Measurements from ENCODE around the gene GAS7.

Gene GAS7

DNA sequence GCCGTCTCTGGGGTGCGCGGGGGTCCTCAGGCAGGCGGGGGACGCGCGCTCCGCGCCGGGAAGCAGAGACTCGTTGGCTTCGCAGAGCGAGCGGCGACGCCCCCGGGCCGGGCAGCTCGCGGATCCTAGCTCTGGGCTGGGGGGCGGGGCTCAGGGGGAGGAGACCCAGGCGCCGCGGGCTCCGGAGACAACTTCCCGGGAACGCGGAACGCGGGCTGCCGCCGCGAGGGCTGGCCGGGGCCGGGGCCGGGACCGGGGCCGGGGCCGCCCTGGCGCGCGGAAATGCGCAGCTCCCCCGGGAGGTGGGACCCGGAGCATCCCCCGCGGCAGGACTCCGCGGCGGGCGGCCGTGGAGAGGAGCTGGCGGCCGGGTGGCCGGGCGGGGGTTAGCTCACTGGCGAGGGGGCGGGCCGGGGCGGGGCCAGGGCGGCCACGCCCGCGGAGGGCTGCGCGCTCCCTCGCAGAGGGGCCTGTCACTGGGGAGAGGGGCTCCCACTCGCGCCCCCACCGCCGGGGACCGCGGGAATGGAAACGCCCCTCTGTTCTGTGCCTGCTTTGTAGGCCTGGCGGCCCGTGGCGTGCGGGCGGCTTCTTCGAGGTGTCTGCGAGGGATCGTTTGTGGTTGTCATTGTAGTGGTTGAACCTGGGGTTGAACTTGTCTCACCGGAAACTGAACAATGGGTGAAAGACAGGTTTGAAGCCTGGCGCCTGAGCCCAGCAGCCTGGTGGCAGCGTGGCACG is at the start of gene GAS7:
Gene GAS7 (minus strand): TSS at position 98 of the 741 bp plus-strand sequence.
- peak; percentile 36 for DNase-seq (ENCODE audit: low spot score)

DNA sequence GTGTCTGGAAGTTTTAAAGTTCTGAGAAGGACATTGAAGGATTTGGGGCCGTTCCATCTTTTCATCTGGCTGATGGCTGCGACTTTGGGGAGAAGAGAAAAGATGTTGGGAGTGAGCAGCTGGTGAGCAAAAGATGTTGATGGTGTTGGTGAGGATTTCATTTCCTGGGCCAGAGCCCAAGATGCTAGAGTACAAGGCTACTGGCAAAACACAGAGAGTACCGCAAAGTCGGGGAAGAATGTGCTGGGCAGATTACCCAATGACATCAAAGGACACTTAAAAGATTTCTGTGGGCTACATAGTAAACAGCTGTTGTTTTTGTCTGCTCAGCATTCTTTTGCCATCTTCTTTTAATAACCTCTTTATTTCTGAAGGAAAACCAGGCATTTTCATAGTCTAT is 49.4 kb upstream of the GAS7 start:
- DNase-seq (ENCODE audit: low spot score), result no peak

DNA sequence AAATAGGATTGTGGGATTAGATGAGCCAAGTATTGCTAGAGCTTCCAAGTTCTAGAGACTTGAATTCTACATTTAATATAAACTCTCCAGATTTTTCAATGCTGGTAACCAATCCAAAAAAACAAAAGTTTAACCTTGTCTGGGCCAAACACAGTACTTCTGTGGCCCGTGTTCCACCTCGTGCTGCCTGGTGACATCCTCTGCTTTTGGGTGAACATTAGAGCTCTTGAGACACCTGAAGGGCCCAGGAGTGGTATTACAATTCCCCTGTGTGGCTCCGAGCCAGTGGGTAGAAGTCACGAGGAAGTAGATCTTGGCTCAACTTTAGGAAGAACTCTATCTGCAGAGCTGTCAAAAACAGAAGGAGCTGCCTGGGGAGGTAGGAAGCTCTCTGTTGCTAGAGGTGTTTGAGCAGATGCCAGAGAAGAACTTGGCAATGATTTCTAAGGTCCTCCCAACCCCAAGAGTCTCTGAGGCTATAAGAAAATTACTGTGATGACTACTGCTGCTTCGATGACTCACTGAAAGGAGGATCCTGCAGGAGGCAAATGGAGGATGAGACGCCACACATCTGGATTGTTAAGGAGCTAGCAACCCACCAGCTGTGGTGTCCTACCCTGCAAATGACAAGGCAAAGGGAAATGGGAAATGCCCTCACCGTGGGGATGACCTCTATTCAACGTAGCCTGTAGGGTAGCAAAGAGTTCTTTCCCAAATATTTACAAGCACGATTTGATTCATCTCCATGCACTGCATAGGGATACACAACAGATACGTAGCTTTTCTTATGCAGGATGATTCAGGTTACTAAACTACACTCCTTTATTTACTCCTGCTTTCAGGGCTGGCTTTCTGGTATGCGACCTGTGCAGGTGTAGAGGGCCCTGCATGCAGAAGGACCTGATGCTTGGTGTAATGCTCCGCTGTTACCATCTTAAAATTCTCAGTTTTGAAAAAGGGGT is 45.8 kb upstream of the GAS7 start:
- no peak for DNase-seq (ENCODE audit: low spot score)

DNA sequence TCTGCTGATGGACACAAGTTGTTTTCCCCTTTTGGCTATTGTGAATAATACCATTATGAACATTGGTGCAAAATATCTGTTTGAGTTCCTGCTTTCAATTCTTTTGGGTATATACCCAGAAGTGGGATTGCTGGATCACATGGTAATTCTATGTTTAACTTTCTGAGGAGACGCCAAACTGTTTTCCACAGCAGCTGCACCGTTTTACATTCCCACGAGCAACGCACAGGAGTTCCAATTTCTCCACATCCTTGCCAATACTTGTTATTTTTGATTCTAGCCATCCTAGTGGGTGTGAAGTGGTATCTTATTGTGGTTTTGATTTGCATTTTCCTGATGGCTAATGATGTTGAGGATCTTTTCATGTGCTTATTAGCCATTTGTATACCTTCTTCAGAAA is 43.4 kb upstream of the GAS7 start:
- no peak for DNase-seq (ENCODE audit: low spot score)

DNA sequence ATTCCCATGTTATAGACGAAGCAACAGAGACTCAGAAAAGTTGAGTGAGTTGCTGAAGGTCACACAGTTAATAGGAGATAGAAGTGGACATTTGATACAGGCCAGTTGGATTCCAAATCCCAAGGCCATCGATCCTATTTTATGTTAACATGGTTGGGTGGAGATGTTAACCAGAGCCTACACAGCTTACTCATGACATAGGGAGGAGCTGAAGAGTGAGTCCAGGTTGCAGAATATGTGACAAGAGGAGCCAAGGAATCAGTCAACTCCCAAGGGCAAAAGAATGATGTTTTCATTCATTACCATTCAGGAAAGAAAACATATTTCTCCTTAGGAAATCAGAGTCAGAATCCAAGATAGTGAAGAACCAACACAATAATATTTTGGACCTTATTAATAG is 40.3 kb upstream of the GAS7 start:
- DNase-seq (ENCODE audit: low spot score), result no peak

DNA sequence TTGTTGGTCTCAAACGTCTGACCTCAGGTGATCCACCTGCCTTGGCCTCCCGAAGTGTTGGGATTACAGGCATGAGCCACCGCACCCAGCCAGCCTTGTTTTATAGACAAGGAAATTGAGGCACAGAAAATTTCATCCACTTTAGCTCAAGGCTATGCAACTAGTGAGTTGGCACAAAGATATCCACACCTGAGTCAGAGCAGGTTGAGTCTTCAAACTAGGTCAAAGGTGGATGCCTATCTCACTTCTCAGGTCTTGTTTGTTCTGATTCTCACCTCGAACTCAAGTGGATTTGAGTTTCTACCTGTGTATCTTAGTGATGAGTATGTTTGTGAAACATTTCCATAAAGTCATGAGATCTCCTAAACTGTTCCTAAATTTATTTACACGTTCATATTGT is 35.6 kb upstream of the GAS7 start:
- DNase-seq (ENCODE audit: low spot score), result no peak

DNA sequence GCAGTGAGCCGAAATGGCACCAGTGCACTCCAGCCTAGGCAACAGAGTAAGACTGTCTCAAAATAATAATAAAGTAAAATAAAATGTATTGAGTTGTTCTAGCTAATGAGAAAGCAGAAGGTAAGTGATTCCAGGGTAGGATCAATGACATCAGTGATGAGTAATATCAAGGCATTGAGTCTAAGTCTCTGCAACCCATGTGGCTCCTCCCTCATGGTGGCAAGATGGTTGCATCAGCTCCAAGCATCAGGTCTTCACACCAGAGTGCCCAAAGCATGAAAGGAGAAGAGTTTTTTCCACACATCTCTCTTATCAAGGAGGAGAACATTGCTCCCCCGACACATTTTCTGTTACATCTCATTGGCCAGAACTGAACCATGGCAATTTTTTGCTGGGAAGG is 34.8 kb upstream of the GAS7 start:
- no peak for DNase-seq (ENCODE audit: low spot score)

DNA sequence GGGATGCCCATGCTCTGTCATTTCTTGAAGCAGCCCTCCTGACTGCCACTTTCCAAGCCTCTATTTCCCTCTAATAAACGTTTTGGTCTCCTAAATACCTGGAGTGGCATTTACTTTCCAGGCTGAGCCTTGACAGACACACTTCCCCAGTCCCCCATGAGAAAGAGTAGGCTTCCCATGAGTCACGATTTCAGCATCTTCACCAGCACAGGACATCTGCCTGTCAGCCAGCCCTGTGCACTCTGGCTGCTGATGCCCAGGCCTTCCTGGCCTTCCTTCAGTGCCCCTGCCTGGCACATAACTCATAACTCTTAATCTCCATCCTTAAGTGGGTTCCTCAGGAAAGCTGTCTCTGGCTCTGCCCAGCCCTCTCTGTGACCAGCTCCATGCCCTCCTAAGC is 30.8 kb upstream of the GAS7 start:
- no peak for DNase-seq (ENCODE audit: low spot score)

DNA sequence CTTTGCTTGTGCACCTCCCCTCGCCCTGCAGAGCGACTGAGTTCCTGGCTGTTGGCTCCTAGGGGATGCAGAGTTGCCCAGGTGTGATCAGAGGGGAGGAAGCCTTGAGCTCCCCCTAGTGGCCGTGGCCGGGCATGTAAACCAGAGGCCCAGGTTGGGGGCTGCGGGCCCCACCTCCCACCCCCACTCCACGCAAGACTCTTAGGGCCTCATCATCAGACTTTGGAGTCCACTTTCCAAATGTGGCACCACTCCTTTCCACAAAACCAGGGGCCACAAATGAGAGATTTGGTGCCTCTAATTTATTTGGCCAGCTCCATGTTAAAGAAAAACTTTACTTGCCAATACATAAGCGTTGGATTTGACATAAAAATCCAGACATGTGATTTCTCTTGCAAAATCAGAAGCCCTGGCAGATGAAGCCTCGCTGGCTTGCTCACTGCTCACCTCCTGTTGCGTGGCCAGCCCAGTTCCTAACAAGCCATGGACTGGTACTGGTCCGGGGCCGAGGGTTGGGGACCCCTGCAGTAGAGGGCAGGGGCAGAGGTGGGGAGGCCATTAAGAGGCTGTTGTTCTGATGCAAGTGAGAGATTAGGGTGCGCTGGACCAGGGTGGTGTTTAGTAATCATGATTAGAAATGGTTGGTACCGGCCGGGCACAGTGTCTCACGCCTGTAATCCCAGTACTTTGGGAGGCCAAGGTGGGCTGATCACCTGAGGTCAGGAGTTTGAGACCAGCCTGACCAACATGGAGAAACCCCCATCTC is 28.7 kb upstream of the GAS7 start:
- DNase-seq (ENCODE audit: low spot score), result peak; percentile 29

DNA sequence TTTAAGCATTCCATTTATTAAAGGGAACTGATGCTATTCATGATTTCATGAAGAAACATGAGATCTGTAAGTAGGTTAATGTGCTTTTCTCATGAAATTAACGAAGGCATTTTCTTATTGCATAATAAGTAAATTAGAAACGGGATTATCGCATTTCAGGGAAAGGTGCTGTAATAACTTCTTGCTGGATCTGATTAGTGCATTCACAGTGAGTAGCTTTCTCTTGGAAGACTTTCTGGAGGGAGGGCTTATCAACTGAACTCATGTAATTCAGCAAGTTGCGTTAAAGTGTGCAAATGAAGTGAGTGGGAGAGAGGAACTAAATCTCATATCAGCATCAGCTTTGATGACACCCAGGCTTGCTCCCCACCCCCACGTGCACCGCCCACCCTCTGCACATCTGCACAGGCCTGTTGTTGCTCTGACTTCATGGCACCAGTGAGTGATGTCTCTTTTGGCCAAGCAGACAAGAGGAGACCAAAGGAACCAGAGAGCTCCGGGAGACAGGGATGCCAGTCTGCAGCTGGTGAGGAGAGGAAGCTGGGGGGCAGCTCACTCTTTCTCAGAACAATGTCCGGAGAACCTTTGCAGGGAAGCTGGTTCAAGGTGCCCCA is 26.3 kb upstream of the GAS7 start:
- DNase-seq (ENCODE audit: low spot score), result no peak

DNA sequence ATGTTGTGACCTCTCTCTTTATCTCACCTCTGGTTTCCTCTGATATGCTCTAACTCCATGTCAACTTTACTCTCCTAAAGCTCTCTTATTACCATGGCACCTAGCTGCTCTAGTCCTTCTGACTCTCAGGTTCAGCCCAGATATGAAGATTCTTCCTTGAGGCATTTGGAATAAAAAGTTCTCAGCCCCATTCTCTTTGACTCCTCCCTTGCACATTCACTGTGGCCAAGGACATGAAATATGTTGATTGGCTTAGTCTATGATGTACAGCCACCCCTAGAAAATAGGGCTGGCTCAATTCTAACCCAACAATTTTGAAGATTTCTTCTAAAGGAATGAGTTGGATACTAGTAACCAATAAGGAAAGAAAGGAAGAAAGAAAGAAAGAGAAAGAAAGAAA is 20.8 kb upstream of the GAS7 start:
- no peak for DNase-seq (ENCODE audit: low spot score)

DNA sequence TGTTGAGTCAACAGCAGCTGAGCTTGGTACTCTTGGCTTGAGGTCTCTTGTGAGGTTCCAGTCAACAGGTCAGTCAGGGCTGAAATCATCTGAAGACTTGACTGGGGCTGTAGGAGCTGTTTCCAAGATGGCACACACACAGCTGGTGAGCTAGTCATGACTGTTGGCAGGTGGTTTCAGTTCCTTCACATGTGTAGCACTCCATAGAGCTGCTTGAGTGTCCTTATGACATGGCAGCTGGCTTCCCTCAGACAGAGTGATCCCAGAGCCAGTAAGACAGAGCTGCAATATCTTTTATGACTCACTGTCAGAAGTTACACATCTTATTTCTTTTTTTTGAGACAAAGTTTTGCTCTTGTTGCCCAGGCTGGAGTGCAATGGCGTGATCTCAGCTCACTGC is 19.5 kb upstream of the GAS7 start:
- no peak for DNase-seq (ENCODE audit: low spot score)

DNA sequence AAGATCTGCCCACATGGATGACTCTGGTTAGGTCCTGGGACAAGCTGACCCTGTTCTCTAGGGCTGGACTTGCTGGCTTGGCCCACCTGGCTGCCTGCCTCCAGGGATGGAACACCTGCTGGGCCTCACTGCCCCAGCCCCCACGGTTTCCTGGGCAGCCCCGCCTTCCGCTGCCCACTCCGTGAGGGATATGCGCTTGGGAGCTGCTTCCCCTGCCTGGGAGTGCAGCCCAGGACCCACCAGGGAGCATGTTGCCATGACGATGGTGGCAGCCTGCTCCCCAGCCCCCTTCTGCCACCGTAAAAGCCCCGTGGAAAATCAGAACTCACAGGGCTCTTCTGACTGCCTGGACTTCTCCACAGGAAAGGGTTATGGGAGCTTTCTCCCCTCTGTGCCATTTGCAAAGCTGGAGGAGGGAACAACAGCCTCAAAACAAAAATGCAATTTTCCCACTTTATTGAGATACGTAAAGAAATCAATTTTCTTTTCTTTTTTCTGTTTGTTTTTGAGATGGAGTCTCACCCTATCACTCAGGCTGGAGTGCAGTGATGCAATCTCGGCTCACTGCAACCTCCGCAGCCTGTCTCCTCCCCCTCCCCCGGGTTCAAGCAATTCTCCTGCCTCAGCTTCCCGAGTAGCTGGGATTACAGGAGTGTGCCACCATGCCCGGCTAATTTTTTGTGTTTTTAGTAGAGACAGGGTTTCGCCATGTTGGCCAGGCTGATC is 18.0 kb upstream of the GAS7 start:
- no peak for DNase-seq (ENCODE audit: low spot score)

DNA sequence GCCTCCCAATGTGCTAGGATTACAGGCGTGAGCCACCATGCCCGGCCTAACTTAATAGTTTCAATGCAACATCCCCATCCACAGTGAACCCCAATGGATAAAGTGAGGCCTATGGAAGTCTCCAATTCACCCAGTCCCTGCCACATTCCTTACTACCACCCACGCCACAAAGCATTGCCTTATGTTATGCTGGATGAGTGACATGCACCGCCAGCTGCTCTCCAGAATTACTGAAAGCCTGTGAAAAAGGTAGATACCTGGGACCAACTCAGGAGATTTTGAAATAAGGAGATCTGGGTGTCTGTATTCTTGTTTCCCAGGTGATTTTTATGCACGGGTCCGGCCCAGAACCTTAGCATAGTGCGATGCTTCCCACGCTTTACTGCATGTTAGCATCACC is 16.9 kb upstream of the GAS7 start:
- no peak for DNase-seq (ENCODE audit: low spot score)

DNA sequence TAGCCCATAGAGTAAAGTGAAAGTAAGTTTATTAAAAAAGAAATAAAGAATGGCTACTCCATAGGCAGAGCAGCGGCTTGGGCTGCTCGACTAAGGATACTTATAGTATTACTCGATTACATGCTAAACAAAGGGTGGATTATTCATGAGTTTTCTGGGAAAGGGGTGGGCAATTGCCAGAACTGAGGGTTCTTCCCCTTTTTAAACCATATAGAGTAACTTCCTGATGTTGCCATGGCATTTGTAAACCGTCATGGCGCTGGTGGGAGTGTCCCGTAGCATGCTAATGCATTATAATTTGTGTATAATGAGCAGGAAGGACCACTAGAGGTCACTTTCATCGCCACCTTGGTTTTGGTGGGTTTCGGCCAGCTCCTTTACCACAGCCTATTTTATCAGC is 13.3 kb upstream of the GAS7 start:
- no peak for DNase-seq (ENCODE audit: low spot score)

DNA sequence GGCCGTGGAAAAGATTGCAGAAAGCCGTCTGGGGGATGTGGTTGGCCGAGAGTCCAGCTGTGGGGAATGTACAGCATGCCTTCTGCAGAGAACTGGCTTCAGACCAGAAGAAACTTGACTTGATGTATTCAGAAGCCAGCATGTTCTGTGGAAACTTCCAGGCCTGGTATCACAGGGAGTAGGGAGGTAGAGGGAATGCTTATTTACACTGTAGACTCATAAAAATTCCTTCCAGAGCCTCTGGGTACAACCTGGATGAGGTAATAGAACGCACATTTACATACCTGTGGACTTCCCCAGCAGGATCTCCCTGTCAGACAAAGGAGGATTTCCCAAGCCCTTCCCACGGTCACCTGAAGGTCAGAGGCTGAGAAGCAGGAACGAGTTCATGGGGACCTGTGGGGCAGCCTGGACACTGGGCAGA is 11.8 kb upstream of the GAS7 start:
- no peak for DNase-seq (ENCODE audit: low spot score)

DNA sequence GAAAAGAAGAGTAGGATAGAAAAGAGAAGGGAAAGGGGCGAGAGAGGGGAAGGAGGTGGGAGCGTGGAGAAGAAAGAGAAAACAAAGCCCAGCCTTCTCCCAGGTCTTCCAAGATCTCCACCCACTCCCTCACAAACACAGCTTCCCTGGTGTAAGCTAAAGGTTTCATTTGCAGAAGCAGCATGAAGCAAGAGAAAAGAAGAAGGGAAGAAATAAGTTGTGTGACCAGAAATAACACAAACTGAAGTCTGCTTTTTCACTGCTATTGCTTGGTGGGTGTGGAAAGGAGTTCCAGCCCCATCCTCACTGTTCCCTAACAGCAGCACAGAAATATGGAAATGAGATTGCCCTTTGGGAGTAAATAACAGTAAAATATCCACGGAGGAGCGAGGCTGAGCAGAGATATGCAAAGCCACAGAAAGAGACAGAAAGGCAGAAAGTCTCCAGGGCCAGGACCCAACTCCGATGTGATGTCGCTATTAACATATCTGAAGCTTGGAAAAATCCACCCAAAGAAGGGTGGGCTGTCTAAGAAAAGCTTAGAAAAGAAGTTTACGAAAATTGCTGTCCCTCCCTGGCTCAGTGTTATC is 10.3 kb upstream of the GAS7 start:
- DNase-seq (ENCODE audit: low spot score), result no peak

DNA sequence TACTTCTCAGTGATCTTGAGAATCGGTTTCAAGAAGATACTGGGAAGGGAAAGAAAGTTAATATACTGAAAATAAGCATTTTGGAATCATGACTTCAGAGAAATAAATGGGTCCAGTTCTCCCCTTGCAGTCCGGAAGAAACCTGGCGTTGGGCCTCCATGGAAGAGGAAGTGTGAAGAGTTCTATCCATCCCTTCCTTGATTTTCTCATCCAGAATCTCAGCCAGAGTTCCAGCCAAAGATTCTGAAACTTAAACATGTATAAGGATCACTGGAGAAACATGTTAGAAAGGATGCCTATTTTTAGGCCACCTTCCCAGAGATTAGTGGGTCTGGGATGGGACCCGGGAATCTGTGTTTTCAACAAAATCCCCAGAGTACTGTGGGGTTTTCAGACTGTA is 8.7 kb upstream of the GAS7 start:
- no peak for DNase-seq (ENCODE audit: low spot score)

DNA sequence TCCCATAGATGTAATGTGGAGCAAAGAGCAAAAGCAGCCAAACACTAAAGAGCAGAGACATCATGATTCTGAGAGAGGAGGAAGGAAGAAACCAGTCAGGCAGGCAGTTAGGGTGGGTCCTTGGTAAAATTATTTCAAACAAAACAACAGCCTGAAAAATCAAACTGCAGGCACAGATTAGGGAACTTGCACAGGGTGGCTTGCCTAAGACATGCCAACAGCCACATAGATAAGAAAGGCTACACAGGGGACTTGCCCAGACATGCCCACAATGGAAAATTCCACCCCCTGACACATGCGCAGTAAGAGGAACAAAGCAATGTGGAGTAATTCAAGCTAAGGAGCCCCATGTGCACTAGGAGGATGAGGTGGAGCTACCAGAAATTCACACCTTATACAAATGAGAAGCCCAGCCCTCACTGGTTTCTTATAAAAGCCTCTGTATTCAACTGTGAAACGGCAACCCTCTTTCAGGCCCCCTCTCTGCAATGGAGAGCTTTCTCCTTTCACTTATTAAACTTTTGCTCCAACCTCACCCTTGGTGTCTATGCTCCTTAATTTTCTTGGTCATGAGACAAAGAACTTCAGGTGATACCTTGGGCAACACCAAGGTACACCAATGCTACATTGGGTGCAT is 7.3 kb upstream of the GAS7 start:
- no peak for DNase-seq (ENCODE audit: low spot score)

DNA sequence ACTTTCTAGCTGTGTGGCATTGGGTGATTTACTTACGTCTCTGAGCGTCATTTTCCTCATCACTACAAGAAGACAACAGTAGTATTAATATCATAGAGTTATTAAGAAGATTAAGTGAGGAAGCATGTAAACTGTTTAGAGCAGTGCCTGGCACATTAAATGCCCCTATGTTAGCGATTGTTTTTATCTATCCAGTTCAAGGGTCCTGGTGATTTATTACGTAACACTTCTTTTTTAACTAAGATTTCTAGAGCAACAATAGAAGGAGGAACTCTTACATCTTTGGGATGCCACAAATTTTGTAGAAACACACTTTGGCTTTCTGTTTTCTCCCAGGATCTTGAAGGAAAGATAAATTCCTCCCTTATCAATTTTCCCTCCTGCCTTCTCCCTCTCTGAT is 3.3 kb upstream of the GAS7 start:
- DNase-seq (ENCODE audit: low spot score), result no peak

DNA sequence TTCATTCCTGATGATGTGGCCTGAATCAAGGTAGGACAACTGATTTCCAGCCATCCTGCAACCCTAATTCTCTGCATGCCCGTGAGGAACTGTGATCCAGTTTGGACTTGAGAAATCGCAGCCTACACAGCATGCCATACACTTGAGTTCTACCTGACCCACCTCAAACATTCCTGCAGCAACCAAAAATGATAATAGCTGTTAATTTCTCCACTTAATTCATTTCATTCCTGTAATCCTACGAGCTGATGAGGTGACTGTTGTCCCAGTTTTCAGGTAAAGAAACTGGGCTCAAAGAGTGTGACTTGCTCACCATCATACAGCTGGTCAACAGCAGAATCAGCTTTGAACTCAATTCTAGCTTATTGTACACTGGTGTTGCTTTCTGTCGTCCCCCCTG is 2.2 kb upstream of the GAS7 start:
- no peak for DNase-seq (ENCODE audit: low spot score)
